SK-N-MC (cell line): ENCODE results near the gene NADK.
A peak's percentile ranks its signal among the peaks of the same experiment; 100 is the strongest.
"Not testable (repeated sequence)": the region's sequence is repeated elsewhere in the genome, so short reads cannot be mapped to it uniquely, and the experiment has no call there.

ENCODE experiments used
- DNase-seq: peaks from one replicate; pipeline ENCODE4 v3.0.0-alpha.2; 2011; ENCODE audit warnings: low read depth, low spot score
- H3K27ac ChIP-seq: fragments of 200-600 bp; sonication (generic); 2 replicates; pipeline ENCODE4 v1.5.1; 2016; ENCODE audit warnings: mixed run types
- H3K36me3 ChIP-seq: fragments of 200-600 bp; sonication (generic); 2 replicates; pipeline ENCODE4 v1.6.1; 2017; ENCODE audit warnings: antibody characterized with exemption, low read length, mixed read lengths; ENCODE audit not compliant: insufficient read depth
- H3K4me3 ChIP-seq: fragments of 200-600 bp; sonication (generic); 2 replicates; pipeline ENCODE4 v1.5.1; 2016
- H3K9ac ChIP-seq: fragments of 200-600 bp; sonication (generic); 2 replicates; pipeline ENCODE4 v1.8.0; 2017; ENCODE audit warnings: mixed run types, mixed read lengths; ENCODE audit not compliant: insufficient read length
- H3K9me3 ChIP-seq: fragments of 200-600 bp; sonication (generic); 2 replicates; pipeline ENCODE4 v1.6.1; 2017; ENCODE audit warnings: low read depth, mild to moderate bottlenecking, antibody characterized with exemption, low read length, moderate library complexity, mixed read lengths
- EZH2 ChIP-seq: fragments of 200-600 bp; sonication (generic); IDR thresholded peaks from one replicate; pipeline ENCODE4 v1.6.1; 2017; ENCODE audit warnings: antibody characterized with exemption
- FOXP2 ChIP-seq: optimal IDR thresholded peaks from 2 replicates; pipeline ENCODE3; 2011; ENCODE audit warnings: mild to moderate bottlenecking, moderate library complexity; ENCODE audit not compliant: insufficient read depth; ENCODE audit errors: extremely low read length, control extremely low read depth
- POLR2AphosphoS5 ChIP-seq: IDR thresholded peaks from 2 replicates; pipeline ENCODE4 v1.6.1; 2012; ENCODE audit warnings: mild to moderate bottlenecking, low read depth, low read length, borderline replicate concordance

Gene NADK

GRCh38 chr1:1756661-1757421, 21.4 kb downstream of the NADK start:
- H3K27ac ChIP-seq, result no peak overlapping the region

GRCh38 chr1:1755852-1756251, 22.4 kb downstream of the NADK start:
- TF ChIP-seq POLR2AphosphoS5 (no peak), EZH2 (no peak), FOXP2 (no peak)
- no peak overlapping the region for H3K27ac ChIP-seq
- H3K9me3 ChIP-seq, result no peaks in the 10 kb centered on the region
- no peak for DNase-seq
- H3K36me3 ChIP-seq, result peaks cover 58% of the 10 kb centered on the region
- H3K9ac ChIP-seq, result no peak overlapping the region
- no peak overlapping the region for H3K4me3 ChIP-seq

More at GRCh38 chr1:1756661-1757421, 21.4 kb downstream of the NADK start:
- DNase-seq, result no peak
- TF ChIP-seq FOXP2, result no peak
- TF ChIP-seq POLR2AphosphoS5, result no peak
- no peak for TF ChIP-seq EZH2
- Histone ChIP-seq H3K9ac (no peak overlapping the region), H3K9me3 (no peaks in the 10 kb centered on the region), H3K36me3 (peaks cover 67% of the 10 kb centered on the region), H3K4me3 (no peak overlapping the region)

GRCh38 chr1:1755426-1755825, 22.8 kb downstream of the NADK start:
- no peak overlapping the region for H3K4me3 ChIP-seq
- H3K9ac ChIP-seq, result no peak overlapping the region
- no peaks in the 10 kb centered on the region for H3K9me3 ChIP-seq
- H3K36me3 ChIP-seq, result peaks cover 54% of the 10 kb centered on the region
- TF ChIP-seq FOXP2 (no peak), EZH2 (no peak), POLR2AphosphoS5 (no peak)
- no peak overlapping the region for H3K27ac ChIP-seq
- DNase-seq, result no peak

GRCh38 chr1:1754051-1754815, 24.0 kb downstream of the NADK start:
- Histone ChIP-seq H3K9ac (no peak overlapping the region), H3K27ac (no peak overlapping the region), H3K36me3 (peaks cover 43% of the 10 kb centered on the region), H3K9me3 (no peaks in the 10 kb centered on the region), H3K4me3 (no peak overlapping the region)
- TF ChIP-seq FOXP2 (no peak), EZH2 (no peak), POLR2AphosphoS5 (no peak)
- no peak for DNase-seq

- Histone ChIP-seq H3K9ac (no peak overlapping the region), H3K27ac (no peak overlapping the region), H3K36me3 (peaks cover 41% of the 10 kb centered on the region), H3K4me3 (no peak overlapping the region), H3K9me3 (no peaks in the 10 kb centered on the region)
- DNase-seq, result no peak
- TF ChIP-seq EZH2 (no peak), FOXP2 (no peak), POLR2AphosphoS5 (no peak)
Observed at GRCh38 chr1:1753607-1754005, 24.7 kb downstream of the NADK start.

GRCh38 chr1:1752636-1753606, 25.3 kb downstream of the NADK start:
- TF ChIP-seq POLR2AphosphoS5, result no peak
- no peak for TF ChIP-seq EZH2
- no peak for TF ChIP-seq FOXP2
- H3K36me3 ChIP-seq, result peaks cover 37% of the 10 kb centered on the region
- no peak overlapping the region for H3K27ac ChIP-seq
- H3K4me3 ChIP-seq, result no peak overlapping the region
- H3K9me3 ChIP-seq, result no peaks in the 10 kb centered on the region
- DNase-seq, result no peak
- H3K9ac ChIP-seq, result no peak overlapping the region

- H3K9me3 ChIP-seq, result no peaks in the 10 kb centered on the region
- H3K36me3 ChIP-seq, result peaks cover 31% of the 10 kb centered on the region
- no peak overlapping the region for H3K9ac ChIP-seq
- no peak for DNase-seq
- no peak for TF ChIP-seq EZH2
- H3K4me3 ChIP-seq, result no peak overlapping the region
- H3K27ac ChIP-seq, result peak overlapping the region; percentile 25; the same call in 1 of the 2 replicates
Observed at GRCh38 chr1:1752190-1752589, 26.1 kb downstream of the NADK start.

- H3K9ac ChIP-seq, DNase-seq, H3K4me3 ChIP-seq, H3K27ac ChIP-seq, H3K9me3 ChIP-seq: not testable (repeated sequence)
- peaks cover 13% of the 10 kb centered on the region; the same call in 1 of the 2 replicates for H3K36me3 ChIP-seq
Observed at GRCh38 chr1:1749941-1750340, 28.3 kb downstream of the NADK start.
